Fibroblast of lung (primary cell): ENCODE results near the gene SPRED2.

Source experiments
- EZH2 ChIP-seq: IDR thresholded peaks from 2 replicates; pipeline ENCODE4 v1.5.1; 2012; ENCODE audit warnings: low read length, control low read depth, mild to moderate bottlenecking; ENCODE audit errors: missing control alignments
- TF ChIP-seq, protein P1 (sequence below), 2 donors: IDR thresholded peaks in 1 of 2; conservative IDR thresholded peaks in 1 of 2; 1 replicate in 1 of 2; 2 replicates in 1 of 2; pipeline ENCODE4 v1.5.1; 2011 to 2012; ENCODE audit warnings: low read length in 2 of 2, control low read depth in 1 of 2, inconsistent platforms in 1 of 2, low read depth in 1 of 2, mild to moderate bottlenecking in 1 of 2

DNA sequence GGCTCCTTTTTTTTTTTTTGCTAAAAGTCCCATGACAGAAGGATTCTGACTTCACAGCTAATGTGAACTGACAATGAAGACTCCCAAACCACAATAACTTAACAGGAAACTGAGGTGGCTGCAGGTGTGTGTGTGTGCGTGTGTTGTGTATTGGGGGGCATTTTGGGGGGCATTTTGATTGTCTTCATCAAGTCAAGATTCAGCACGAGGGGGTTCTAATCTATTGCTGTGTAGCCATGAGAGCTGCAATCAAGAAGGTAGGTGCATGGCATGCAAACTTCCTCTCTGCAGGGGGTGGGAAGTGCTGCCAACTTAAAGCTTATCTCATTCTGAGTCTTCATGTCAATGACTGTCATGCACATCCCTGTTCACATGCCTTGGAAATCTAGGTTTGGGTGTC is 25.2 kb downstream of the SPRED2 start:
- TF ChIP-seq, protein P1, sequence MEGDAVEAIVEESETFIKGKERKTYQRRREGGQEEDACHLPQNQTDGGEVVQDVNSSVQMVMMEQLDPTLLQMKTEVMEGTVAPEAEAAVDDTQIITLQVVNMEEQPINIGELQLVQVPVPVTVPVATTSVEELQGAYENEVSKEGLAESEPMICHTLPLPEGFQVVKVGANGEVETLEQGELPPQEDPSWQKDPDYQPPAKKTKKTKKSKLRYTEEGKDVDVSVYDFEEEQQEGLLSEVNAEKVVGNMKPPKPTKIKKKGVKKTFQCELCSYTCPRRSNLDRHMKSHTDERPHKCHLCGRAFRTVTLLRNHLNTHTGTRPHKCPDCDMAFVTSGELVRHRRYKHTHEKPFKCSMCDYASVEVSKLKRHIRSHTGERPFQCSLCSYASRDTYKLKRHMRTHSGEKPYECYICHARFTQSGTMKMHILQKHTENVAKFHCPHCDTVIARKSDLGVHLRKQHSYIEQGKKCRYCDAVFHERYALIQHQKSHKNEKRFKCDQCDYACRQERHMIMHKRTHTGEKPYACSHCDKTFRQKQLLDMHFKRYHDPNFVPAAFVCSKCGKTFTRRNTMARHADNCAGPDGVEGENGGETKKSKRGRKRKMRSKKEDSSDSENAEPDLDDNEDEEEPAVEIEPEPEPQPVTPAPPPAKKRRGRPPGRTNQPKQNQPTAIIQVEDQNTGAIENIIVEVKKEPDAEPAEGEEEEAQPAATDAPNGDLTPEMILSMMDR (conservative IDR thresholded peaks at IDR 0.05 in 1 of 2, IDR thresholded peaks at IDR 0.05 in 1 of 2; ENCODE audit: low read depth in 1 of 2, low read length in 2 of 2): no peak
- no peak for TF ChIP-seq EZH2
